Osteoblast (primary cell): Measurements from ENCODE around the gene DGKD. TPM values are rescaled to one million over a fixed set of nuclear protein-coding genes. Genes with fewer than 3 reads are reported as not detected.

ENCODE experiments used
- DNase-seq: peaks from one replicate; pipeline ENCODE4 v3.0.0; 2011; ENCODE audit warnings: low spot score, mixed read lengths; ENCODE audit not compliant: insufficient read length; ENCODE audit errors: missing footprints
- H2AFZ ChIP-seq: 2 replicates; pipeline ENCODE4 v1.6.0; 2011; ENCODE audit warnings: mild to moderate bottlenecking, low read length
- H3K27ac ChIP-seq: 2 replicates; pipeline ENCODE4 v1.5.1; 2011; ENCODE audit warnings: mild to moderate bottlenecking, low read depth, low read length, moderate library complexity
- H3K27me3 ChIP-seq: 2 replicates; pipeline ENCODE4 v1.6.0; 2012; ENCODE audit warnings: mild to moderate bottlenecking, control low read depth, inconsistent platforms, low read length, moderate library complexity; ENCODE audit not compliant: insufficient read depth
- H3K36me3 ChIP-seq: 2 replicates; pipeline ENCODE4 v1.5.1; 2011; ENCODE audit warnings: mild to moderate bottlenecking, low read length, control low read depth, moderate library complexity; ENCODE audit not compliant: insufficient read depth
- H3K4me1 ChIP-seq: 2 replicates; pipeline ENCODE4 v1.5.1; 2011; ENCODE audit warnings: mild to moderate bottlenecking, low read length, control low read depth, moderate library complexity; ENCODE audit not compliant: insufficient read depth
- H3K4me2 ChIP-seq: 2 replicates; pipeline ENCODE4 v1.6.0; 2011; ENCODE audit warnings: mild to moderate bottlenecking, low read length; ENCODE audit not compliant: insufficient read depth
- H3K4me3 ChIP-seq: fragments of 200-600 bp; sonication (generic); 3 replicates; pipeline ENCODE4 v1.5.1; 2012; ENCODE audit warnings: mild to moderate bottlenecking, low read length, inconsistent platforms; ENCODE audit not compliant: insufficient read depth
- H3K79me2 ChIP-seq: 2 replicates; pipeline ENCODE4 v1.6.0; 2012; ENCODE audit warnings: mild to moderate bottlenecking, low read length, control low read depth, inconsistent platforms; ENCODE audit not compliant: insufficient read depth
- H3K9me3 ChIP-seq: 2 replicates; pipeline ENCODE4 v1.5.1; 2011; ENCODE audit warnings: low read depth, low read length, control low read depth
- H4K20me1 ChIP-seq: 2 replicates; pipeline ENCODE4 v1.6.0; 2012; ENCODE audit warnings: mild to moderate bottlenecking, low read length, control low read depth; ENCODE audit not compliant: insufficient read depth
- CTCF ChIP-seq: IDR thresholded peaks from 2 replicates; pipeline ENCODE4 v1.5.1; 2011; ENCODE audit warnings: mild to moderate bottlenecking, low read depth, low read length, moderate library complexity; ENCODE audit errors: extremely low read depth
- total RNA-seq: library from RNA; depleted of rRNA; stranded (reverse); fragments of >200 nt; gene quantifications from 2 replicates; pipeline ENCODE4 v1.2.3, GENCODE V29; 2012

The DGKD gene
- total RNA-seq, 1 donor, result 6.5 TPM

GRCh38 chr2:233450864-233451575, 96.7 kb downstream of the DGKD start:
- H3K4me2 ChIP-seq, result no peak overlapping the region
- H3K27ac ChIP-seq, result no peak overlapping the region
- no peak overlapping the region for H3K4me3 ChIP-seq
- no peaks in the 10 kb centered on the region for H3K27me3 ChIP-seq
- H4K20me1 ChIP-seq, result no peaks in the 10 kb centered on the region
- peaks cover 21% of the 10 kb centered on the region for H3K36me3 ChIP-seq
- no peaks in the 10 kb centered on the region for H3K9me3 ChIP-seq
- no peak overlapping the region for H2AFZ ChIP-seq
- no peaks in the 10 kb centered on the region for H3K79me2 ChIP-seq
- H3K4me1 ChIP-seq, result no peaks in the 10 kb centered on the region
- no peak for TF ChIP-seq CTCF
- peak; percentile 38 for DNase-seq

- Histone ChIP-seq H3K9me3 (no peaks in the 10 kb centered on the region), H3K36me3 (peaks cover 25% of the 10 kb centered on the region), H3K4me1 (no peaks in the 10 kb centered on the region), H3K79me2 (no peaks in the 10 kb centered on the region), H3K4me2 (no peak overlapping the region), H3K27ac (no peak overlapping the region), H3K27me3 (no peaks in the 10 kb centered on the region), H4K20me1 (no peaks in the 10 kb centered on the region), H3K4me3 (no peak overlapping the region), H2AFZ (no peak overlapping the region)
- no peak for TF ChIP-seq CTCF
- DNase-seq, result no peak
Measured at GRCh38 chr2:233451950-233452349, 97.7 kb downstream of the DGKD start.

GRCh38 chr2:233453111-233453915, 99.0 kb downstream of the DGKD start:
- Histone ChIP-seq H3K4me1 (no peaks in the 10 kb centered on the region), H3K79me2 (no peaks in the 10 kb centered on the region), H3K4me3 (no peak overlapping the region), H3K4me2 (no peak overlapping the region), H4K20me1 (no peaks in the 10 kb centered on the region), H3K27me3 (no peaks in the 10 kb centered on the region), H3K36me3 (peaks cover 30% of the 10 kb centered on the region), H2AFZ (no peak overlapping the region), H3K27ac (no peak overlapping the region), H3K9me3 (no peaks in the 10 kb centered on the region)
- DNase-seq, result peak; percentile 37
- TF ChIP-seq CTCF, result no peak

GRCh38 chr2:233453916-233454315, 99.6 kb downstream of the DGKD start:
- Histone ChIP-seq H2AFZ (no peak overlapping the region), H3K79me2 (no peaks in the 10 kb centered on the region), H3K27ac (no peak overlapping the region), H3K4me1 (no peaks in the 10 kb centered on the region), H3K36me3 (peaks cover 30% of the 10 kb centered on the region), H4K20me1 (no peaks in the 10 kb centered on the region), H3K27me3 (no peaks in the 10 kb centered on the region), H3K4me3 (no peak overlapping the region), H3K4me2 (no peak overlapping the region), H3K9me3 (no peaks in the 10 kb centered on the region)
- no peak for TF ChIP-seq CTCF
- DNase-seq, result peak; percentile 57
